ENCODE results near the gene TMED4. TPM values are rescaled to one million over a fixed set of nuclear protein-coding genes. Genes with fewer than 3 reads are reported as not detected.

Gene TMED4
- total and polyA plus RNA-seq, 4 donors = 46.4 to 106 (median 66.7) TPM

- DNase-seq = no peak
- 91 to 93% methylated on average over 7 of the region's 7 CpGs for WGBS, 2 donors
- peaks cover 0 to 26% (median 13%) of the 10 kb centered on the region in 4 donors for H3K36me3 ChIP-seq (ENCODE audit: control insufficient read depth in 4 of 4, insufficient read depth in 4 of 4, low read length in 4 of 4)
- H3K4me1 ChIP-seq (ENCODE audit: control insufficient read depth in 5 of 5, insufficient read depth in 5 of 5, low read length in 5 of 5) = no peaks in the 10 kb centered on the region
- H3K4me3 ChIP-seq = no peak overlapping the region
- ATAC-seq (ENCODE audit: insufficient read depth, low FRiP score) = no peak
- H3K9me3 ChIP-seq (ENCODE audit: control insufficient read depth in 4 of 4, insufficient read depth in 3 of 4, low read length in 3 of 4) = no peaks in the 10 kb centered on the region
- no peaks in the 10 kb centered on the region for H3K27me3 ChIP-seq (ENCODE audit: control insufficient read depth in 3 of 3, insufficient read depth in 3 of 3, low read length in 2 of 3)
- no peak overlapping the region for H3K27ac ChIP-seq (ENCODE audit: low read depth in 1 of 2, low read length in 1 of 2)
- H3K9ac ChIP-seq (ENCODE audit: insufficient read depth in 1 of 2, low read length in 2 of 2) = no peak overlapping the region
- no peak for TF ChIP-seq CTCF (IDR thresholded peaks at IDR 0.05; ENCODE audit: control extremely low read depth, extremely low read depth)
These were observed 19.9 kb downstream of the TMED4 start for GRCh38 chr7:44561962-44562621.

GRCh38 chr7:44561481-44561880, 20.6 kb downstream of the TMED4 start:
- Histone ChIP-seq H3K27me3 (ENCODE audit: control insufficient read depth in 3 of 3, insufficient read depth in 3 of 3, low read length in 2 of 3) (no peaks in the 10 kb centered on the region), H3K9me3 (ENCODE audit: control insufficient read depth in 4 of 4, insufficient read depth in 3 of 4, low read length in 3 of 4) (no peaks in the 10 kb centered on the region), H3K4me1 (ENCODE audit: control insufficient read depth in 5 of 5, insufficient read depth in 5 of 5, low read length in 5 of 5) (no peaks in the 10 kb centered on the region), H3K4me3 (no peak overlapping the region), H3K9ac (ENCODE audit: insufficient read depth in 1 of 2, low read length in 2 of 2) (no peak overlapping the region), H3K36me3 (ENCODE audit: control insufficient read depth in 4 of 4, insufficient read depth in 4 of 4, low read length in 4 of 4) (peaks cover 0 to 21% (median 12%) of the 10 kb centered on the region in 4 donors), H3K27ac (ENCODE audit: low read depth in 1 of 2, low read length in 1 of 2) (no peak overlapping the region)
- 88 to 91% methylated on average over 6 of the region's 6 CpGs for WGBS, 2 donors
- DNase-seq (no peak), ATAC-seq (ENCODE audit: insufficient read depth, low FRiP score) (no peak)
- TF ChIP-seq CTCF (IDR thresholded peaks at IDR 0.05; ENCODE audit: control extremely low read depth, extremely low read depth) = no peak

GRCh38 chr7:44559485-44559884, 22.5 kb downstream of the TMED4 start:
- Histone ChIP-seq H3K4me1 (ENCODE audit: control insufficient read depth in 5 of 5, insufficient read depth in 5 of 5, low read length in 5 of 5) (no peaks in the 10 kb centered on the region), H3K27me3 (ENCODE audit: control insufficient read depth in 3 of 3, insufficient read depth in 3 of 3, low read length in 2 of 3) (no peaks in the 10 kb centered on the region), H3K36me3 (ENCODE audit: control insufficient read depth in 4 of 4, insufficient read depth in 4 of 4, low read length in 4 of 4) (peaks cover 0 to 5% (median 2%) of the 10 kb centered on the region in 4 donors), H3K9ac (ENCODE audit: insufficient read depth in 1 of 2, low read length in 2 of 2) (no peak overlapping the region), H3K4me3 (no peak overlapping the region), H3K27ac (ENCODE audit: low read depth in 1 of 2, low read length in 1 of 2) (no peak overlapping the region), H3K9me3 (ENCODE audit: control insufficient read depth in 4 of 4, insufficient read depth in 3 of 4, low read length in 3 of 4) (no peaks in the 10 kb centered on the region)
- ATAC-seq (ENCODE audit: insufficient read depth, low FRiP score) (no peak), DNase-seq (no peak)
- TF ChIP-seq CTCF (IDR thresholded peaks at IDR 0.05; ENCODE audit: control extremely low read depth, extremely low read depth) = no peak
- 90 to 96% methylated on average over 4 of the region's 4 CpGs for WGBS, 2 donors

- TF ChIP-seq CTCF (IDR thresholded peaks at IDR 0.05; ENCODE audit: control extremely low read depth, extremely low read depth) = no peak
- DNase-seq = no peak
- H3K4me1 ChIP-seq (ENCODE audit: control insufficient read depth in 5 of 5, insufficient read depth in 5 of 5, low read length in 5 of 5) = no peaks in the 10 kb centered on the region
- no peaks in the 10 kb centered on the region for H3K9me3 ChIP-seq (ENCODE audit: control insufficient read depth in 4 of 4, insufficient read depth in 3 of 4, low read length in 3 of 4)
- no peak overlapping the region for H3K9ac ChIP-seq (ENCODE audit: insufficient read depth in 1 of 2, low read length in 2 of 2)
- no peaks in the 10 kb centered on the region for H3K36me3 ChIP-seq (ENCODE audit: control insufficient read depth in 4 of 4, insufficient read depth in 4 of 4, low read length in 4 of 4)
- no peak for ATAC-seq (ENCODE audit: insufficient read depth, low FRiP score)
- no peaks in the 10 kb centered on the region for H3K27me3 ChIP-seq (ENCODE audit: control insufficient read depth in 3 of 3, insufficient read depth in 3 of 3, low read length in 2 of 3)
- no peak overlapping the region for H3K4me3 ChIP-seq
- 90 to 93% methylated on average over 2 of the region's 2 CpGs for WGBS, 2 donors
- H3K27ac ChIP-seq (ENCODE audit: low read depth in 1 of 2, low read length in 1 of 2) = no peak overlapping the region
These were observed 24.5 kb downstream of the TMED4 start for GRCh38 chr7:44557485-44557884.
